ENCODE data around the gene EXT2.

DNA sequence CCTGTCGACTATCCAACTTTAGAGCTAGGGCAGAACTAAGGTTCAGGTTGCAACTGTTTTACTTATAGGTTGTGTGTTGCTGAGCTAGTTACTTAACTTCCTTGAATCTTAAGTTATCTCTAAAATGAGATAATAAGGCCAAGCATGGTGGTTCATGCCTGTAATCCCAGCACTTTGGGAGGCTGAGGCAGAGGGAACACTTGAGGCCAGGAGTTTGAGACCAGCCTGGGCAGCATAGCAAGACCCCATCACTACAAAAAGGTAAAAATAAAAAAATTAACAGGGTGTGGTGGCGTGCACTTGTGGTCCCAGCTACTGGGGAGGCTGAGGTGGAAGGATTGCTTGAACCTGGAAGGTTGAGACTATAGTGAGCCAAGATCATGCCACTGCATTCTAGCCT, 27.3 kb upstream of the EXT2 start:
- no peak for TF ChIP-seq GATA3 (IDR thresholded peaks at IDR 0.05; ENCODE audit: low read depth, low read length)
- no peak for TF ChIP-seq GATA2 (IDR thresholded peaks at IDR 0.05; ENCODE audit: low read depth, low read length)
